Chondrocyte (in vitro differentiated cells): ENCODE measurements around the gene GADL1. TPM values are rescaled to one million over a fixed set of nuclear protein-coding genes. Genes with fewer than 3 reads are reported as not detected.

ENCODE experiments used
- DNase-seq: peaks from one replicate; pipeline ENCODE4 v3.0.0; 2021; ENCODE audit warnings: mixed read lengths, low spot score
- H3K27ac Mint-ChIP-seq: one replicate; pipeline ENCODE4 v1.8.0; 2021; ENCODE audit warnings: mild to moderate bottlenecking, moderate library complexity, mixed read lengths; ENCODE audit not compliant: unreplicated experiment
- H3K27me3 Mint-ChIP-seq: 2 replicates; pipeline ENCODE4 v1.8.0; 2021; ENCODE audit warnings: low read depth, mixed read lengths
- H3K36me3 Mint-ChIP-seq: 2 replicates; pipeline ENCODE4 v1.8.0; 2021; ENCODE audit warnings: low read depth, mixed read lengths
- H3K4me1 Mint-ChIP-seq: 2 replicates; pipeline ENCODE4 v1.8.0; 2021; ENCODE audit warnings: low read depth, mild to moderate bottlenecking, mixed read lengths
- H3K4me3 Mint-ChIP-seq: one replicate; pipeline ENCODE4 v1.8.0; 2021; ENCODE audit warnings: mild to moderate bottlenecking, moderate library complexity, mixed read lengths; ENCODE audit not compliant: unreplicated experiment
- H3K9me3 Mint-ChIP-seq: 2 replicates; pipeline ENCODE4 v1.8.0; 2021; ENCODE audit warnings: low read depth, mixed read lengths
- CTCF ChIP-seq: fragments of 200-600 bp; sonication (generic); IDR thresholded peaks from 2 replicates; pipeline ENCODE4 v1.5.0; 2021; ENCODE audit warnings: antibody characterized with exemption, mild to moderate bottlenecking, moderate library complexity
- total RNA-seq: library from RNA; stranded (reverse); gene quantifications from 3 replicates; pipeline ENCODE4 v1.2.1, GENCODE V29; 2021

Gene GADL1
- total RNA-seq, 1 donor from 2014 or later, result not detected

DNA sequence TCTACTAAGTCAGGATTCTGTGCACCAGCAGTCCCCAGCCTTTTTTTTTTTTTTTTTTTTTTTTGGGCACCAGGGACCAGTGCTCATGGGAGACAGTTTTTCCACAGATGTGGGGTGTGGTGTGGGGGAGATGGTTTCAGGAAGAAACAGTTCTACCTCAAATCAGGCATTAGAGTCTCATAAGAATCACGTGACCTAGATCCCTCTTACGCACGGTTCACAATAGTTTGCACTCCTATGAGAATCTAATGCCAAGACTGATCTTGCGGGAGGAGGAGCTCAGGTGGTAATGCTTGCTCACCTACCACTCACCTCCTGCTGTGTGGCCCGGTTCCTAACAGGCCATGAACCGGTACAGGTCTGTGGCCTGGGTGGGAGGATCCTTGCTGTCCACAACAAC, 88.8 kb downstream of the GADL1 start:
- TF ChIP-seq CTCF, result no peak
- H3K9me3 Mint-ChIP-seq, result no peaks in the 10 kb centered on the region
- H3K27ac Mint-ChIP-seq, result no peak overlapping the region
- H3K4me3 Mint-ChIP-seq, result no peak overlapping the region
- H3K27me3 Mint-ChIP-seq, result no peaks in the 10 kb centered on the region
- peaks cover 3% of the 10 kb centered on the region for H3K4me1 Mint-ChIP-seq
- no peak for DNase-seq
- no peaks in the 10 kb centered on the region for H3K36me3 Mint-ChIP-seq

DNA sequence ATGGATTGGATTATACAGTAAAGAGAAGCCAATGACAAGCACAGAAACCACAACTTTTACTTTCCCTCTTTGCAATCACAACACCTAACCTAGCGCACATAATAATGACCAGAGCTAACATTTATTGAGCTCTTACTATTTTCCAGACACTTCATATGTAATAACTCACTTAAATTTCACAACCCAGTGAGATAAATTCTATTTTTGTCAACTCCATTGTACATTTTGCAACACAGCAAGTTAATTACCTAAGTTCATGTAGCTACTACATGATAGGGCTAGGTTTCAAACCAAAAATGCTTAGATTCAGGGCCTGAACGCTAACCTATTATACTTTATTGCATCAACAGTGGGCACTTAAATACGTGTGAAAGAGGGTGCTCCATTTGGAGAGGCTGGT, 89.5 kb downstream of the GADL1 start:
- TF ChIP-seq CTCF, result no peak
- no peaks in the 10 kb centered on the region for H3K36me3 Mint-ChIP-seq
- H3K9me3 Mint-ChIP-seq, result no peaks in the 10 kb centered on the region
- no peak overlapping the region for H3K4me3 Mint-ChIP-seq
- H3K4me1 Mint-ChIP-seq, result no peaks in the 10 kb centered on the region
- no peaks in the 10 kb centered on the region for H3K27me3 Mint-ChIP-seq
- no peak overlapping the region for H3K27ac Mint-ChIP-seq
- no peak for DNase-seq

GRCh38 chr3:30795176-30795575, 99.3 kb downstream of the GADL1 start:
- Mint-ChIP-seq H3K9me3 (peaks cover 8% of the 10 kb centered on the region), H3K27ac (no peak overlapping the region), H3K4me3 (no peak overlapping the region), H3K4me1 (no peaks in the 10 kb centered on the region), H3K36me3 (no peaks in the 10 kb centered on the region), H3K27me3 (peaks cover 1% of the 10 kb centered on the region)
- DNase-seq, result no peak
- no peak for TF ChIP-seq CTCF

DNA sequence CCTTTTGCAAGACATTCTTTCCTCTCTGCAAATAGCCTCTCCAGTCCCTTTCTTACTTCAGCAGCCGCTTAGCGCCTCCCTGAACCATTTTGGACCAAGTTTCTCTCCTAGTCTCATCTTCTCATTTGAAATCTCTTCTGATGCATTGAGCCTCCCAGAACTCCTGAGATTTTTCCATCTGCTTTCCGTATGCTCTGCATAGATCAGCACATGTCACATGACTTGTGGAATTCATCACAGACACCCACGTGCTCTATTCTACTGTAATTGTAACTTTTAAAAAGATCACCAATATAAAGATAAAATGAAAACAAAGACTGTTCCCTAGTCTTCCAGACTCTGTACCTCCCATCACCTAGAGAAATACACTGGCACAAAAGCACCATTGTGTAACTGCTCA, 100.7 kb downstream of the GADL1 start:
- peaks cover 8% of the 10 kb centered on the region for H3K9me3 Mint-ChIP-seq
- H3K36me3 Mint-ChIP-seq, result no peaks in the 10 kb centered on the region
- H3K27me3 Mint-ChIP-seq, result no peaks in the 10 kb centered on the region
- TF ChIP-seq CTCF, result no peak
- no peaks in the 10 kb centered on the region for H3K4me1 Mint-ChIP-seq
- H3K27ac Mint-ChIP-seq, result no peak overlapping the region
- no peak overlapping the region for H3K4me3 Mint-ChIP-seq
- DNase-seq, result no peak

- TF ChIP-seq CTCF, result no peak
- H3K27ac Mint-ChIP-seq, result no peak overlapping the region
- H3K9me3 Mint-ChIP-seq, result peaks cover 3% of the 10 kb centered on the region
- H3K36me3 Mint-ChIP-seq, result no peaks in the 10 kb centered on the region
- H3K27me3 Mint-ChIP-seq, result no peaks in the 10 kb centered on the region
- DNase-seq, result no peak
- H3K4me3 Mint-ChIP-seq, result no peak overlapping the region
- H3K4me1 Mint-ChIP-seq, result no peaks in the 10 kb centered on the region
Observed at GRCh38 chr3:30790150-30790549, 104.3 kb downstream of the GADL1 start.
